NCI-H1417 (cell line): ENCODE data around the gene LRTM1.
A peak's percentile ranks its signal among the peaks of the same experiment; 100 is the strongest.

Source experiments
- DNase-seq, 3 experiments: peaks; one replicate each; lab custom pipeline; 2025; lab: John Stamatoyannopoulos, UW

Gene LRTM1

DNA sequence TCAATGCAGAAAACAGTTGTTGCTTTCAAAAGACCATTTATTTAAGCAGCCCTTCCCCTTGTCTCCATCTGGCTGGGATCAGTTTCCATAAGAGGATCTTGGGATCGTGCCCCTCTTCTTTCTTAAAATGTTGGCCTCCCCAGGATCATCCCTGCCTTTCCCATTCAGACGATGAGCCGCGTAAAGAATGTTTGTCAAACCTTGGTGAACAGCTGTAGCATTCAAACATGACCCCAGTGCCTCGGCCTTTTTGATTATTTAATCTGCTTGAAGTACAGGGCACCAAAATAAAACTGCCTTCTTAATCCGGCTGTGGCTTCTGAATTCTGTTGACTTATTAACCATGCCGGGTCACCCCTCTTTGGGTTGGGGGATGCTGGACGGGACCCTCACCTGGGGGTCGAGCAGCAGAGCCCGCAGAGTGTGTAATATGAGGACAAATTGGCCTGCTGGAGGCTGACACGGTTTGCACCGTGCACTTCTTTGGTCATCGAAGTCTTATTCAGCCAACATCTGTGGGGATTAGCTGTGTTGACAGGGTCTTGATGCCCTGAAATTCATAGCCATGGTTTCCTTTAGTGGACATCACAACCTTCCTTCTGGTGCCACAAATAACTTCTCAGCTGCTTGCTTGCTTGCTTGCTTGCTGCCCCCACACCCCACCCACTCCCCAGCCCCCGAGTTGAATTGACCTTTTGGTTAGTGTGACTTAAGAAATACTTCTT is at the start of gene LRTM1:
Gene LRTM1 (minus strand): TSS at position 14 of the 725 bp plus-strand sequence. CDS start 148 bp downstream, outside the sequence.
- DNase-seq: no peak

DNA sequence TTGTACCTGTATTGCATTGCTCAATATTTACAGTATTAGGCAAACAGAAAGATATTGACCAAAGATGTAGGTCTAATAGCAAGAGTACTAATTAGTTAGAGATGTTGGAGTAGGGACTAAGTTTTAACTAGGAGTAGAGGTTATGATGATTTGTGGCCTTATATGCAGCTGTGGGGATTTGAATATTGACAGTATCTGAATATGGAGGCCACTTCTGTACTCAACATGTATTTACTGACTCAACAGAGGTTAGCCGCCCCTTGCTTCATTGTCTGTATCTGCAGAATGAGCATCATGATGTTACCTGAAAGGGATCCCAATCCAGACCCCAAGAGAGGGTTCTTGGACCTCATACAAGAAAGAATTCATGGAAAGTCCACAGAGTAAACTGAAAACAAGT is 49.6 kb upstream of the LRTM1 start:
- DNase-seq: no peak

DNA sequence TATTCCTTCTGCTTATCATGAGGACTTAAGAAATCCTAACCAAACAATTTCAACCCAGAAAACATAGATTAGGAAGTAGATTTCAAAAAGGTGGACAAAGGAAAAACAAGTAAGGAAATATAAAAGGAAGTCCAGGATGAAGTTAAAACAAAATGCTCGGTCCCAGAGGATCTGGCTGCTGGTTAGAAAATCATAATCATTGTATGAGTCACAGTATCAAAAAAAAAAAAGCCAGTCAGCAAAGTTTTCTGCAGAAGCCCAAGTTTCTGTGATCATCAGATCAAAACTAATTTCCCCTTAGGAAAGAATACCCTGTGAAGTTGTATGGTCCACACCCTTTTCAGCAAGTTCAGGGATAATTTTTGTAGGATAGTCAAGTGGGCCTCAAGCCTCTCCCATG is 43.0 kb upstream of the LRTM1 start:
- DNase-seq: no peak

DNA sequence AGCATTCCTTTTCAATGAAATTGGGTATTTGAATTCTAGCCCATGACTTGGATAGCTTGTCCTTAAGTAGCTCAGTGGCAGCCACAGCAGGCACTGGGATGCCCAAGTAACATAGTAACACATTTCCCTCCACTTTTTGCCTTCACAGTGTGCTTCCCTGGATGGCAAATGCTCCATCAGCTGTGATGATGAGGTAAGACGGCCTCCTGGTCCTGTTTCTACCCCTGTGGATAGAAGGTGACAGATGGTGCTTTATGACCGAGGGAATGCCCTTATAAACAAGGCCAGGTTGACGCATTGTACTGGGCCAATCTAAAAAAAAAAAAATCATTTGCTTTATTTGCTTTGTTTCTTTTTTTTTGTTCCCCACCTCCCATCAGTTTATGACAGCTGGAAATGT is 41.8 kb upstream of the LRTM1 start:
- DNase-seq: peak in 1 of 3 experiments; percentile 27

DNA sequence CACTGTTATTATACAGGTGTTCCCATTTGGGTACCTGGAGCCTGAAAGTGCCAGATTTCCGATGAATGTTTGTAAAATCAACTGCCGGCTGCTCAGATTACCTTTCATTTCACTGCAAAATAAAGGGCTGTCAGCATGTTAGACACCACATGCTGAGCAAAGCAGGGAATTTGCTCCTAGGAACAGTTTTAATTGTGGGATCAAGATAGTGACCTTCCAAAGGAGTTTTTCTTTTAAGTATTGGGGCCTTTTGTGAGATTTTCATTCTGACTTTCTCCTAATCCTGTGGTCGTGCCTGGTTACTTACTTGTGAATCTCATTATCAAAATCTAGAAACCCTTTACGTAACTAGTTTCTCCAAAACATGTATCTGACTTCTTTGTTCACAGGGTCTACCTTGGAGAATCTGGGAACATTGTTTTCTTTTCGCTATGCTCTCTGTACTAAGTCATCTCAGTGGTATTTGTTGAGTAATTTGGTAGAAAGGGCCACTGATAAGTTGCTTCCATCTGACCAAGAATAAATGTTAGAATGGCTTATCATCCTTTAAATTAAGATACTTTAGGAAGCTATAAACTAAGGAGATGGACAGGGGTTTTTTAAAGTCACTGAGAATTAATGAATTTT is 40.8 kb upstream of the LRTM1 start:
- DNase-seq: peak in 1 of 3 experiments; percentile 50

DNA sequence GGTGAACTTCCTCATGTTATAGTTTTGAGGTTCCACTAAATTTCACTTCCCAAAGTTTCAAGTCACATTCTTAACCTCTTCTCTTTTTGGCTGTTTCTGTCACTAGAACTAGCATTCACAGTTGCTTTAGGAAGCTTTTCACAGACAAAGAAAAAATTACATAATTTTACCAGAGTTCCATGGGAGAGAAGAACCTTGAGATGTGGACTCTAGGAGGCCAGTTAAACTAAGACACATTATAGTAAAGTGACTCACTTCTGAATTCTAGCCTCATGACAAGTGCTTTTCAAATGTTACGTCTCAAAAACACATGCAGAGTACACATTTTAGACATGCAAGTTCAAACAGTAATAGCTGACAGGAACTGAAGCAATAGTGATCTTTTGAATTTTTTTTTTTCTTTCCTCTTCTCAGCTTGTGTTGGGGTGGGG is 39.9 kb upstream of the LRTM1 start:
- DNase-seq: no peak

DNA sequence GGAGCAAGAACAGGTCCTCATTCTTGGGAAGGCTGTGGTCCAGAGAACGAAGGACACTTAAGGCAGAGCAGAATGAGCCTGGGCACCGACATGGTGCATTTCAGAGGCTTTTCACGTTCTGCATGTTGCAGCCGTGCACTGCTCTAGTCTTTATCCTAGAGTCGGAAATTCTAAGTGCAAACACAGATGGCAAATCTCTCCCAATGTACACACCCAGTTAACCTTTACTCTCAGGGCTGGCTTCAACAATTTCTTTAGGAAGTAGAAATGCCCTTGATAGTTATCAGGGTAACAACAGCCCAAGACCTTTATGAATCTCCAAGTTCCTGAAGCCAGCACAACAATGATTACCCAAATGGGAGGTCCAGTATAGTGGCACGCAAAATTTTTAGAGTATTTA is 39.1 kb upstream of the LRTM1 start:
- no peak for DNase-seq

DNA sequence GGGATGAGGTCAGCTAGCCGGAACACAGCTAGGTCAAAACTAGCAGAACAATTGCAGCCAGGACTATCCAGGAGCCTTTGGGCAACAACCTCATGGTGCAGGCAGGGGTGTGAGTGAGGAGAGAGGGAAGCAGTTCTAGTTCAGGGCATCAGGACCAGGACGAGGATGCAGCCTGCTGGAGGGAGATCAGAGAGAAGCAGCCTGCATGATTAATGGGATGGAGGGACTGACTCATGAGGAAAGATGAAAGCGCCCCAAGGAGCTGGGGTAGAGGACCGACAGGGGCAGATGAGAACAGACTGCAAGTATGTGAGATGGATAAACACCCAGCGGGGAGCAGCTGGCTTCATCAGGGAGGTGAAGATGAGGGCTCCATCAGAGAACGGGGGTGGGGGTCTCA is 37.9 kb upstream of the LRTM1 start:
- DNase-seq: no peak

DNA sequence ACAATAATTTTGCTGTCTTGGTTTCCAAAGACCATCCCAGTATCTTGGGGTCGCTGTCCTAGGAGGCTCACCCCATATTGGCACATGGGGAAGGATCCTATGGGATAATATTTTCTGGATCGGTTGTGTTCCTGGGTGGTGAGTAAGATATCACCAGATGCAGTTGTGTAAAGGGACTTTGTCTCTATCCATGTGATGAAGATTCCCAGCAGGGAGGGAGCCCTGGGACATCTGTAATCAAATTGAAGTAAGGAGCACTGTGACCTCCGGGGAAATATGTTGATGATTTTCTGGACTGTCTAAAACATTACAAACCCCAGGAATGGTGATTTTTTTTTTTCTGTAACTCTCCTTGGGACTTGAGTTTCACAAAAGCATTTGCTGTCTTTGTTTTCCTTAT is 36.2 kb upstream of the LRTM1 start:
- no peak for DNase-seq

DNA sequence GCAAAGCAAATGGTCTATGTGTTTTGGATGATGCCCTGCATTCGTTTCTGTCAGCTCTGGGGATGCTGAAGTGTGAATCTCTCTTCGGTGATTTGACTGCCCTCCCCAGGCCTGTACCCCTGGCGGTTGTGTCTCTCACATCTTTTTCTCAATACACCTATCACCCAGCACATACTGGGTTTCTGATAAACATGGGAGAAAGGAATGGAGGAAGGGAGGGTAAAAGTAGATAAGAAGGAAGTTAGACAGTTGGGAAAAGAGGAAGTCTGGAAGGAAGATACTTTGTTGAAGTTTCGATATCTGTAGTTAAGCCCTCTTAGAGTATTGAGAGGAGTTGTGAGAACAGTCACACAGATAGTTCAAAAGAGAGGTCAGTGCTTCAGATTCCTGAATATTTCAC is 35.8 kb upstream of the LRTM1 start:
- DNase-seq: no peak

DNA sequence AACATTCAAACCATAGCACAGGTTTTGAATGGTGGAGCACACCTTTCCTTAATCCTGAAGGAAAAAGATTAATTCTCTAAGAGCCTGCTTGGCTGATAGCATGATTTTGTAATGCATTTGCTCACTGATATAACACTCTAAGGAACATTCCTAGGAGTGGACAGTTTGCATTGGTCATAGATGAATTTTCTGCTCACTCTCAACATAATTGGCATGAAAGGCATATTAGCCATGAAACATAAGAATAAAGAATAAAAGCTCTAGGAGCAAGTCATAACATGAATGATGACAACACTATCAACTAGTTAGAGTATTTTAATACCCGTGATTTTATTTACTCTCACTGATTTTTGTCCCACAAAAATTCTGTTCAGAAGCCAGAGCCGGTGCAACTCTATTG is 34.3 kb upstream of the LRTM1 start:
- no peak for DNase-seq

DNA sequence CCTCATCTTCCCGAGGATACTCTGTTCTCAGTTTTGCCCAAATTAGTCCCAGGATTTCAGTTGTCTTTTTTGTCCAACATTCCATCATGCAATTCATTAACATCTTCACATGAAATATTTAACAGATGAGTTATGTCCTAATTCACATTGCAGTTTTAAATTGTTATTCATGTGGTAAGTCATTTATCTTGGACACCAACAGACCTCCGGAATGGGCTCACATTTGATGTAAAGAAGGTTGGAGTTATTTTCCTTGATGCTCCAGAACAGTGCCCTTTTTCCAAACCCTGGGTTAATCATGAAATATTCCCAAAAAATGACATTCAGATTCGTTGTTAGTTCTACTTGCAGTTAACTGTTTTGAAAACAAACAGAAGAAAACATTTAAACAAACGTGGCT is 32.8 kb upstream of the LRTM1 start:
- DNase-seq: no peak

DNA sequence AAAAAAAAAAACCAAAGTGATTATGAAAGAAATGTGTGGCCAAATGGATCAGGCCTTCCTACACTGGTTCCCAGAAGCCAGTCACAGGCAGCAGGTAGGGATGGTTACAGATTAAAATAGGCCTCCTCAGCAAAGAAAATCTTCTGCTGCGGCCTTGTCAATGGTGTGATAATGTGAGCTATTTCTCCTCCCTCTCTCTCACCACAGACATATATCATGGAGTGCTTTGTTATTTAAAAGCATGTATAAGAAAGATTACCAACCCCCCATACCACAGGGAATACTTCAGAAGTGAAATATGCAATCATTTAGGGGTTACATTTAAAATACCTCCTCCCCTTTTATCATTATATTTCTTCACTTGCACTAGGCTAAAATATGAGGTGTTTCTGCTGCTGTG is 32.2 kb upstream of the LRTM1 start:
- no peak for DNase-seq

DNA sequence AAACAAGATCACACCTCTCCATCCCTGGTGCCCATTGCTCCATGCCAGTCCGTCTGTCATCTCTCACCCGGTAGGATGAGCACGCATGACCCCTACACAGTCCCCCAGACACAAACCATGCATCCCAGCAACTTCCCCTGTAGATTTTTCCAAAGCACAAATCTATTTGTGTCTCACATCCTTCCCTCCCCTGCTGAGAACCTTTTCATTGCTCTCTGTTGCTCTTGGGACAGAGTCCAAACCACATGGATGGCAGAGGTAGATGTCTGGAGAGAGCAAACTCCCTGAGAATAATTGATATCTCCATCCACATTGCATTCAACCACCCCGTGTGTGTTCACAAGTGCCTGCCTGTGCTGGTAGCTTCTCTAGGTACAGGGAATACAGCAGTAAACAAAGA is 29.9 kb upstream of the LRTM1 start:
- DNase-seq: no peak

DNA sequence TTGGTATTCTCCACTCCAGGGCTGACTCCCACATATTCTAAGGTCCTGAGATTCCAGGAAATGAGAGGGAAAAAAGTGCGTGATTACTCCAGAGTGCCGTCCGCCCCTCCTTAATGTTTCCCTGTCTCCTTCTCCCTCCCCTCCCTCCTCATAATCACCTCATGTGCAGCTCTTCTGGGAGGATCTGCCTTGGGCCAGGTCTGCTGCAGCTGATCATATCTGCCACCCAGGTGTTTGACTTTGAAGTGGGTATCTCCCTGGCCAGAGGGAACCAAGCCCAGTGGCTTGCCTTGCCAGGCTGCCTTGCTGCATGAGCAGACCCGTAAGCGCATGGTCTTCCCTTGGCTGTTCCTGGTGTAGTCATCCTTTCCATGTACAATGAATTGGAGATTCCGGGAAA is 28.1 kb upstream of the LRTM1 start:
- DNase-seq: no peak

DNA sequence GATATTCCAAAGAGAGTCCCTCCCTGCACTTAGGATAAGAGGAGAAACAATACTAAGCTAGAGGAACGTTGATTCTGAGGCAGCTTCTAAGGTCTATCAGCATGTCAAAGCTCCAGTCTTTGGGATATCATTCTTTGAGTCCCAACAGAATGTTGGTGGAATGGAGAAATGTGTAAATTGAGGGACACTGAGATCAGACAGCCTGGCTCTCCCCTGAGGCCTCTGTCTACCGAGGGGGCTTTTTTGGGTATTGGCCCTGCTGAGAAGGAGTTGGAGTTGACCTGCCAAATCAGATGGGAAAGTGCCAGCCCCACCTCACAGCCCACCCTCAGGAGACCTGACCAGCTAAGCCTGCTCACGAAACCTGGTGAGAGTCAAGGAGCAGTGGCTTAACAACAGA is 27.6 kb upstream of the LRTM1 start:
- no peak for DNase-seq

DNA sequence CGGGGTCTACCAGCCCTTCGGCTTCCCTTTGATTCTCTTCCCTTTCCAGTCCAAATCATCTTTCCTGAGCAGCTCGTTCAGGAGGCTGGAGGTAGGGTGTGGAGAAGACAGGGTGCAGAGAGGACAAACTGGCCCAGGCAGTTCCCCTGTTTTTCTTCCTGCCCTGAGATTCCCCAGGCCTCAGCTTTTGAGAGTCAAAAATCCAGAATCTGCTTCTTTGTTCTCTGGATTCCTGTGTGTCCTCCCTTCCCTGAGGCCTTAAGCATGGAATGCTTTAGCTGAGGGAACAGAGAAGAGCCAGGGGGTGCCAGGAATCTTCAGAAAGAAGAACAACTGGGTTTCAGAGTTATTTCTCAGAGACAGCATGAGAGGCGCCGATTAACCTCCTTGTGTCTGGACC is 26.7 kb upstream of the LRTM1 start:
- no peak for DNase-seq

DNA sequence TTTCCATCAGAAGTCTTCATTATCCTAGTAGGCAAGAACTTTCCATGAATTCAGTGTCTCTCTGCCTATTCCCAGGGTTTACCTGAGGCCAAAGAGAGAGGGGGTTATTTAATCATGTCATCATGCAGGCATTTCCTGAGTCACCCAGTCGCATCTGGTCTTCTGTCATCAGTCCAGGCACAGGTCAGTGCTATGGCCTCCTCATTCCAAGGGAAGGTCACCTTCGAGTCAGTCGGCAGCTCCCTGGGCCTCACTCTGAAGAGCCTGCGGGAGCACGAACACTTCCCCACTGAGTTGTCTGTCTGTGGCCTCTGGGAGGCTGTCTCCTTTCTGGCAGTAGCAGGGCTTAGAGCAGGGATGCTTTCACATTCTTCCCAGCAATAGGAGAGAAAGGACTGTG is 26.2 kb upstream of the LRTM1 start:
- no peak for DNase-seq

DNA sequence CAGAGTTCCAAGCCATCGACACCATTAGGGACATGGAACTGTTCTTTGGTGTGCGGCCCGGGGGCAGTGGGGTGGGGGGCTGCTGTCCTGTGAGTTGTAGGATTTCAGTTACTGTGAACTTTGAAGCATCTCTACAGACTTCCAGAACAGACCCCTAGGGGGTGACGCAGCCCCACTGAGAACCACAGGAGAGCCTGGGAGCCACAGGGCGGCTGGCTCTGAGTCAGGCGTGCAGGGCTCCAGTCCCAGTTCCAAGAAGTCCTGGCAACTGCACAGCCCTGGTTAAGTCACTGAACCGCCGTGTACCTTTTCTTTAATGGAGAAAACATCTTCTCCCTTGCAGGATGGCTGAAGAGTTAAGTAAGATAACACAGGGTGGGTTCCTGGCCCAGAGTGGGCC is 23.5 kb upstream of the LRTM1 start:
- peak in 1 of 3 experiments; percentile 1 for DNase-seq

DNA sequence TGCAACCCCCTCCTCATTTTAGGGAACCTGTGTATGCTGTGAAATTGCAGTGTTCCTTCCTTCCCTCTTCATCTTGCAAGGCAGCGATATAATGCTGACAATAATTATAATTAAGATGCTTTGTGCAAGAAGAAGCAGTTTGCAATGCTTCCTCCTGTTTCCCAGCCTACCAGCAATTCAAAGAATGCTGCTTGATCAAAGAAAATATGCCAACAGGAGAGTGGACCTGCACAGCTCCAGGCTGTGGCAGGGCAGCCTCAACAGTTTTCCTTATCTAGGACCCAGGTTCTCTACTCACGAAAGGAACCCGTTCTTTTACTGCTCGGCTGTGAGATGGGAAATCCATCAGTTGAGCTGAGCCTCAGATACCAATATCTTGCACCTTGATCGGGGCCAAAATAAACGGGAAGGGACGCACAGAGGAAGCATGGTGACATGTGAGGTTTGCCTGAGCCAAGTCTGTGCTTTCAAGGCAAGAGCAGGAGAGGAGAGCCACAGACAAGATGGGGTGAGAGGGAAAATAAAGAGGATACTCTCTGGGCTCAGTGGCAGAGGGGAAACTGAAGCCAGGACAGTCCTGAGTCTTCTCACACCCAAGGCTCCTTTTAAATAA is 22.6 kb upstream of the LRTM1 start:
- DNase-seq: no peak

DNA sequence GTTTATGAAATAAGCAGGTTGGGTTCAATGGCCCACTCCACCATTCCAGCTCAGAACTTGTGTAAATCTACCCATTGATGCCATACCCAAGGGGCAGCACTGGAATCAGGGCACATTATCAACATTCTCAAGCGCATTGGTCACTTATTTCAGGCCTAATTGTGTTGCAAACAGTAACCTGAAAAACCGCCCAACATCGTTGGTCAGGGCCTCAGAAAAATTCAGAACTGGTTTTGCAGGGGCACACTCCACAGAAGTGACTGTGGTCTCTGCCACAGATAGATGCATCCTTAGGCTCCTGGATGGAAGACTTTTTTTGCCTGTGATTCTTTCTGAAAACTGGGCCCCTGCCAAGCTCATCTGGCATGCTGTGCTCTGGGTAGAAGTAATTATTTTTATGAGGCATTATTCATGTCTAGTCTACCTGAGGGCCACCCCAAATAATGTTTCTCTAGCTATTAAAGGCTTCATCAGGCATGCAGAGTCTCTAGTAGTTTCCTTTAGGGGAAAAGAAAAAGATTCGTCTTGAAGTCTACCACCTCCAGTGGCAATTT is 21.7 kb upstream of the LRTM1 start:
- peak in 1 of 3 experiments; percentile 38 for DNase-seq

DNA sequence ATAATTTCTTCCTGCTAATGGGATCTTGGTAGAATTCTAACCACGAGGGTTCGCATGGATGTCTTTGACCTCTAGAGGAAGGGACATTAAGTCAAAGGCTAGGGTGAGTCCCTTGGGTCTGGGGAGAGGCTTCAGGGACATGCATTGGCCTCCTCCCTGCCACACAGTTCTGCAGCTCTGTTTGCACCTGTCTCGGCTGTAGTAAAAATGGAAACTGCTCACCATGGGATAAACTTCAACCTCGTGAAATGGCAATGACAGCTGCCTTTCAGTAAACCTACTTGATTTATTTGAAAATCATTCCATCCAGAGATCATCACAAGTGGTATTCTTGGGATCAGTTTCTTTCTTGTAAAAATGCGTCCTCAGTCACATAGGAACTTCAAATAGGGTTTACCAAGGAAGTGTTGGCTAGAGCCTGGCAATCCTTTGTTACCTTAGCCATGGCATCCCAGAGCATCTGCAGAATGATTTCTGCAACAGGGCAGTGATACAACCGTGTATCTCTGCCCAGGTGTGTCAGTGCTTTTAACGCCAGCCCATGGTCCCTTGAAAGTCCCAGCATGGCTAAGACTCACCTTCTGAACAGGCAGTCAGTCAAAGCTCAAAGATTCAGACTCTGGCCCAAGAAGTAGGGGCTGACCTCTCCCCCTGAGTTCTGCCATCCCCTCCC is 14.0 kb upstream of the LRTM1 start:
- no peak for DNase-seq

DNA sequence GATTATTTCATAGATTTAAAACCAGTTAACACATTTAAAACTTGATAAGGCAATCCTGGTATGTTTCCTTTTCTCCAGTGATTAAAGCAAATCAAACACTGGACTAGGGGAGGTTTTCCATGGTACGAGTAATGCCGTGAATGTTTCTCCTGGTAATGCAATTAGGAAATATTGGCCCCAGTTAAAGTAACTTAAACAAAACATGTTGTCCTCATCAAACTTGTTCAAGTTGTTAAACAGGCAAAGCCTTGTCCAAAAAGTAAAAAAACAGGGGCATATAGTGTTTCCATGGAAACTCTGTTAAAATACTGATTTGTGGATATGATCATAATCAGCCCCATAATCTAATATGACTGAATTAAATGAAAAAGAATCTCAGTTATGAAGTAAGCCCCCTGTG is 13.1 kb upstream of the LRTM1 start:
- no peak for DNase-seq
